Parathyroid adenoma (tissue), 2 donors: ENCODE measurements around the gene UNC5A.

Source experiments
- H2AFZ ChIP-seq: fragments of 300-600 bp; sonication (generic); one replicate; pipeline ENCODE4 v1.7.0; 2017; ENCODE audit warnings: antibody characterized with exemption, mild to moderate bottlenecking
- H3K27ac ChIP-seq: fragments of 300-600 bp; sonication (generic); one replicate; pipeline ENCODE4 v1.7.0; 2017
- H3K27me3 ChIP-seq: fragments of 300-600 bp; sonication (generic); one replicate; pipeline ENCODE4 v1.7.0; 2017; ENCODE audit warnings: low read length; ENCODE audit not compliant: control insufficient read depth, insufficient read depth
- H3K36me3 ChIP-seq: fragments of 300-600 bp; sonication (generic); one replicate; pipeline ENCODE4 v1.7.0; 2017; ENCODE audit warnings: low read length; ENCODE audit not compliant: control insufficient read depth, insufficient read depth
- H3K4me1 ChIP-seq: fragments of 300-600 bp; sonication (generic); one replicate; pipeline ENCODE4 v1.7.0; 2017; ENCODE audit warnings: control low read depth
- H3K4me2 ChIP-seq: fragments of 300-600 bp; sonication (generic); one replicate; pipeline ENCODE4 v1.7.0; 2017; ENCODE audit warnings: low read length
- H3K4me3 ChIP-seq: fragments of 300-600 bp; sonication (generic); one replicate; pipeline ENCODE4 v1.7.0; 2017; ENCODE audit warnings: low read depth, low read length
- H3K79me2 ChIP-seq: fragments of 300-600 bp; sonication (generic); one replicate; pipeline ENCODE4 v1.7.0; 2017; ENCODE audit warnings: control low read depth
- H3K9ac ChIP-seq: fragments of 300-600 bp; sonication (generic); one replicate; pipeline ENCODE4 v1.7.0; 2017; ENCODE audit warnings: mild to moderate bottlenecking
- H3K9me3 ChIP-seq: fragments of 300-600 bp; sonication (generic); one replicate; pipeline ENCODE4 v1.7.0; 2017; ENCODE audit warnings: low read length; ENCODE audit not compliant: control insufficient read depth
- CTCF ChIP-seq: fragments of 300-600 bp; sonication (generic); IDR thresholded peaks from one replicate; pipeline ENCODE4 v1.7.0; 2017; ENCODE audit warnings: antibody characterized with exemption, mild to moderate bottlenecking
- donor health status: primary hyperparathyroidism.

Gene UNC5A

GRCh38 chr5:176890455-176891330 is 80.3 kb downstream of the UNC5A start:
- TF ChIP-seq CTCF: no peak
- Histone ChIP-seq H3K27me3 (no peaks in the 10 kb centered on the region), H3K4me1 (no peaks in the 10 kb centered on the region), H3K36me3 (no peaks in the 10 kb centered on the region), H3K79me2 (no peaks in the 10 kb centered on the region), H3K4me2 (no peak overlapping the region), H3K27ac (no peak overlapping the region), H3K9me3 (no peaks in the 10 kb centered on the region), H2AFZ (no peak overlapping the region), H3K4me3 (no peak overlapping the region), H3K9ac (no peak overlapping the region)

- H3K36me3 ChIP-seq: no peaks in the 10 kb centered on the region
- no peaks in the 10 kb centered on the region for H3K27me3 ChIP-seq
- no peak overlapping the region for H2AFZ ChIP-seq
- no peak overlapping the region for H3K27ac ChIP-seq
- no peak overlapping the region for H3K4me3 ChIP-seq
- H3K79me2 ChIP-seq: no peaks in the 10 kb centered on the region
- H3K4me2 ChIP-seq: no peak overlapping the region
- H3K9ac ChIP-seq: no peak overlapping the region
- TF ChIP-seq CTCF: no peak
- no peaks in the 10 kb centered on the region for H3K9me3 ChIP-seq
- no peaks in the 10 kb centered on the region for H3K4me1 ChIP-seq
Observed at GRCh38 chr5:176891331-176891958, 81.1 kb downstream of the UNC5A start.

GRCh38 chr5:176892663-176893062 is 82.3 kb downstream of the UNC5A start:
- Histone ChIP-seq H3K79me2 (no peaks in the 10 kb centered on the region), H3K27me3 (no peaks in the 10 kb centered on the region), H3K4me1 (no peaks in the 10 kb centered on the region), H2AFZ (no peak overlapping the region), H3K9me3 (no peaks in the 10 kb centered on the region), H3K9ac (no peak overlapping the region), H3K36me3 (no peaks in the 10 kb centered on the region), H3K27ac (no peak overlapping the region), H3K4me3 (no peak overlapping the region), H3K4me2 (no peak overlapping the region)
- no peak for TF ChIP-seq CTCF

GRCh38 chr5:176894298-176894697 is 83.9 kb downstream of the UNC5A start:
- Histone ChIP-seq H3K27ac (no peak overlapping the region), H2AFZ (no peak overlapping the region), H3K36me3 (no peaks in the 10 kb centered on the region), H3K27me3 (no peaks in the 10 kb centered on the region), H3K9me3 (no peaks in the 10 kb centered on the region), H3K79me2 (no peaks in the 10 kb centered on the region), H3K9ac (no peak overlapping the region), H3K4me3 (no peak overlapping the region), H3K4me1 (no peaks in the 10 kb centered on the region), H3K4me2 (no peak overlapping the region)
- no peak for TF ChIP-seq CTCF
